Measurements from ENCODE around the gene KIF16B. TPM values are rescaled to one million over a fixed set of nuclear protein-coding genes. Genes with fewer than 3 reads are reported as not detected.

KIF16B gene
- total RNA-seq, 4 donors from 2014 or later = 8.7 to 20.6 (median 16.6) TPM

GRCh38 chr20:16293590-16293989, 279.7 kb downstream of the KIF16B start:
- no peaks in the 10 kb centered on the region for H3K36me3 ChIP-seq
- no peak overlapping the region for H3K4me3 ChIP-seq
- no peaks in the 10 kb centered on the region for H3K9me3 ChIP-seq
- TF ChIP-seq POLR2A (IDR thresholded peaks at IDR 0.05) = no peak
- no peak for TF ChIP-seq CTCF (IDR thresholded peaks at IDR 0.05)
- H3K27ac ChIP-seq = no peak overlapping the region
- intact Hi-C loops (cut with DNase I; ENCODE audit: low total_unique reads) = no loop called here
- H3K27me3 ChIP-seq = no peaks in the 10 kb centered on the region
- DNase-seq = no peak
- H3K4me1 ChIP-seq = no peaks in the 10 kb centered on the region

- no peak for DNase-seq
- Histone ChIP-seq H3K9me3 (no peaks in the 10 kb centered on the region), H3K36me3 (no peaks in the 10 kb centered on the region), H3K27ac (no peak overlapping the region), H3K27me3 (no peaks in the 10 kb centered on the region), H3K4me1 (no peaks in the 10 kb centered on the region), H3K4me3 (no peak overlapping the region)
- TF ChIP-seq CTCF (IDR thresholded peaks at IDR 0.05) = no peak
- no peak for TF ChIP-seq POLR2A (IDR thresholded peaks at IDR 0.05)
- intact Hi-C loops (cut with DNase I; ENCODE audit: low total_unique reads) = no loop called here
Observed at GRCh38 chr20:16292226-16292880, 280.9 kb downstream of the KIF16B start.

- Histone ChIP-seq H3K27me3 (no peaks in the 10 kb centered on the region), H3K9me3 (no peaks in the 10 kb centered on the region), H3K36me3 (no peaks in the 10 kb centered on the region), H3K27ac (no peak overlapping the region), H3K4me3 (no peak overlapping the region), H3K4me1 (no peaks in the 10 kb centered on the region)
- intact Hi-C loops (cut with DNase I; ENCODE audit: low total_unique reads) = no loop called here
- TF ChIP-seq CTCF (IDR thresholded peaks at IDR 0.05) (no peak), POLR2A (IDR thresholded peaks at IDR 0.05) (no peak)
- DNase-seq = no peak
Observed at GRCh38 chr20:16290358-16290757, 282.9 kb downstream of the KIF16B start.

- no peaks in the 10 kb centered on the region for H3K9me3 ChIP-seq
- no peaks in the 10 kb centered on the region for H3K4me1 ChIP-seq
- no peak for TF ChIP-seq CTCF (IDR thresholded peaks at IDR 0.05)
- TF ChIP-seq POLR2A (IDR thresholded peaks at IDR 0.05) = no peak
- no peaks in the 10 kb centered on the region for H3K27me3 ChIP-seq
- intact Hi-C loops (cut with DNase I; ENCODE audit: low total_unique reads) = no loop called here
- no peaks in the 10 kb centered on the region for H3K36me3 ChIP-seq
- no peak overlapping the region for H3K4me3 ChIP-seq
- DNase-seq = no peak
- H3K27ac ChIP-seq = no peak overlapping the region
Observed at GRCh38 chr20:16287776-16288175, 285.5 kb downstream of the KIF16B start.

GRCh38 chr20:16286601-16287000, 286.6 kb downstream of the KIF16B start:
- H3K27ac ChIP-seq = no peak overlapping the region
- H3K4me3 ChIP-seq = no peak overlapping the region
- no peaks in the 10 kb centered on the region for H3K9me3 ChIP-seq
- TF ChIP-seq CTCF (IDR thresholded peaks at IDR 0.05) (no peak), POLR2A (IDR thresholded peaks at IDR 0.05) (no peak)
- DNase-seq = no peak
- H3K4me1 ChIP-seq = no peaks in the 10 kb centered on the region
- H3K27me3 ChIP-seq = no peaks in the 10 kb centered on the region
- intact Hi-C loops (cut with DNase I; ENCODE audit: low total_unique reads) = no loop called here
- H3K36me3 ChIP-seq = no peaks in the 10 kb centered on the region

Measured in uterus (tissue), 4 donors.